Transverse colon (tissue), 3 donors: Measurements from ENCODE around the gene AGAP1.

Source experiments
- EP300 ChIP-seq: sonication (generic); formaldehyde crosslinking; IDR thresholded peaks from one replicate; pipeline ENCODE4 v1.6.1; 2017; ENCODE audit warnings: antibody characterized with exemption, low read depth
- POLR2A ChIP-seq: fragments of 450-650 bp; IDR thresholded peaks from one replicate; pipeline ENCODE4 v1.6.1; 2016; ENCODE audit warnings: antibody characterized with exemption, mild to moderate bottlenecking, moderate library complexity
- TF ChIP-seq, protein P1 (sequence below), 5 experiments: fragments of 200-600 bp in 3 of 5; fragments of 450-650 bp in 2 of 5; sonication (generic) in 3 of 5; IDR thresholded peaks; 1 replicate in 2 of 5; 2 replicates in 3 of 5; pipeline ENCODE4 v1.5.1; 2016 to 2017; ENCODE audit warnings: antibody characterized with exemption in 5 of 5, inconsistent platforms in 3 of 5, mild to moderate bottlenecking in 2 of 5, moderate library complexity in 1 of 5

DNA sequence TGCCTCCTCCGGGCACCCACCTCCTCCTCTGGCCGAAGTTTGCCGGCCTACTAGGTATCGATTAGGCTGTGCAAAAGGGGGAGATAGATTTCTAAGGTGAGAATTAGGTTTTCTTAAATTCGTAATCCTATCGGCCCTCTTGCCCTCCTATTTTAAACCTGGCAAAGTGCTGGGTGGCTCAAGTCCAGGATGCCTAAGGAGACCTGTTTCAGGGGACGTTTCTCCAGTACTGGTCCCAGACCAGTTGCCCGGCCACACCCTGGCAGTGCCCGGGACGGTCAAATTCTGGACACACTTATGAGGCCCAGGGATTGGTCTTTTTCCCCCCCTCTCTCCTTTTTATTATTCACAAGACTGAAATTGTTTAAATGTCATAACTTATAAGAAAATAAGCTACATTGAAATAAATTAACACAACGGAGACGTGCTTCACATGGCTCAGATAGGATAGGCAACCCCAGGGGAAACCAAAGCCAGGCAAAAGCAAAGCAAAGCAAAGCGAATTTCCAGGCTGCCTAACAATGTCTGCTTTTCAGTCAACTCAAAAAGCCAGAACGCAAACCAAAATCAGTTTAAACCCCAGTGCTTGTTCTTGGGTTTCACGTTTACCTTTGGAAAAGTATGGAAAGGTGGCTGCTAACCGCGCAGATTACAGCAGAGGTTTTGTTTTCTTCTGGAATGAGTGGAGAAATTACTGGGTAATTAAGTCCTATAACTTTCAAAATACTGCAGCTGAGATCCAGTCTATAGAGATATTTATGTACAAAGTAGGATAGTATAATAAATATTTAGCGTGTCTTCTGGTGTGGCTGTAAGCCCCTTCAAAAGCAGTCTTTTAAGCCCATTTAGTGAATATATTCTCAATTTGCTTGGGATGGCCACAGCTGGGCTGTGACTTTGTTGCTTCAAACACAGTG, 671.3 kb downstream of the AGAP1 start:
- TF ChIP-seq, protein P1, sequence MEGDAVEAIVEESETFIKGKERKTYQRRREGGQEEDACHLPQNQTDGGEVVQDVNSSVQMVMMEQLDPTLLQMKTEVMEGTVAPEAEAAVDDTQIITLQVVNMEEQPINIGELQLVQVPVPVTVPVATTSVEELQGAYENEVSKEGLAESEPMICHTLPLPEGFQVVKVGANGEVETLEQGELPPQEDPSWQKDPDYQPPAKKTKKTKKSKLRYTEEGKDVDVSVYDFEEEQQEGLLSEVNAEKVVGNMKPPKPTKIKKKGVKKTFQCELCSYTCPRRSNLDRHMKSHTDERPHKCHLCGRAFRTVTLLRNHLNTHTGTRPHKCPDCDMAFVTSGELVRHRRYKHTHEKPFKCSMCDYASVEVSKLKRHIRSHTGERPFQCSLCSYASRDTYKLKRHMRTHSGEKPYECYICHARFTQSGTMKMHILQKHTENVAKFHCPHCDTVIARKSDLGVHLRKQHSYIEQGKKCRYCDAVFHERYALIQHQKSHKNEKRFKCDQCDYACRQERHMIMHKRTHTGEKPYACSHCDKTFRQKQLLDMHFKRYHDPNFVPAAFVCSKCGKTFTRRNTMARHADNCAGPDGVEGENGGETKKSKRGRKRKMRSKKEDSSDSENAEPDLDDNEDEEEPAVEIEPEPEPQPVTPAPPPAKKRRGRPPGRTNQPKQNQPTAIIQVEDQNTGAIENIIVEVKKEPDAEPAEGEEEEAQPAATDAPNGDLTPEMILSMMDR (IDR thresholded peaks at IDR 0.05), result no peak
- no peak for TF ChIP-seq POLR2A
- no peak for TF ChIP-seq EP300
